K562 (cell line): Measurements from ENCODE around the gene PRODH2. TPM values are rescaled to one million over a fixed set of nuclear protein-coding genes. Genes with fewer than 3 reads are reported as not detected.

Experiments used
- CBX1 ChIP-seq: sonication (generic); IDR thresholded peaks from 2 replicates; pipeline ENCODE4 v1.6.1; 2016; ENCODE audit warnings: antibody characterized with exemption, low read depth, mild to moderate bottlenecking
- CBX3 ChIP-seq, 2 experiments: IDR thresholded peaks; 1 replicate in 1 of 2; 2 replicates in 1 of 2; pipeline ENCODE4 v1.6.1; 2012; ENCODE audit warnings: inconsistent platforms in 2 of 2, low read length in 2 of 2, borderline replicate concordance in 1 of 2, control low read depth in 1 of 2
- CREBBP ChIP-seq: IDR thresholded peaks from one replicate; pipeline ENCODE4 v1.6.1; 2012; ENCODE audit warnings: low read depth, mild to moderate bottlenecking, control low read depth, inconsistent platforms, low read length
- ETS2 ChIP-seq: IDR thresholded peaks from 2 replicates; pipeline ENCODE4 v1.6.1; 2016; ENCODE audit warnings: borderline replicate concordance, missing genetic modification characterization, mild to moderate bottlenecking, moderate library complexity, missing compliant biosample characterization; ENCODE audit not compliant: poor library complexity, severe bottlenecking
- ETV6 ChIP-seq, 3 experiments: fragments of 150-350 bp in 1 of 3; sonication (generic) in 1 of 3; formaldehyde crosslinking in 1 of 3; IDR thresholded peaks; 2 replicates each; pipeline versions ENCODE4 v1.6.1 to v1.8.0; 2014 to 2022; ENCODE audit warnings: borderline replicate concordance in 2 of 3, low read depth in 2 of 3, antibody characterized with exemption in 1 of 3, low read length in 1 of 3, mild to moderate bottlenecking in 1 of 3, missing genetic modification reagents in 1 of 3
- GABPB1 ChIP-seq: sonication (generic); formaldehyde crosslinking; IDR thresholded peaks from 2 replicates; pipeline ENCODE4 v1.8.0; 2022; ENCODE audit warnings: mild to moderate bottlenecking, missing genetic modification reagents
- HSF4 ChIP-seq: fragments of 250-450 bp; sonication (Bioruptor Pico); IDR thresholded peaks from 2 replicates; pipeline ENCODE4 v2.1.2; 2022; ENCODE audit warnings: mild to moderate bottlenecking, moderate library complexity, borderline replicate concordance
- KAT2B ChIP-seq: IDR thresholded peaks from one replicate; pipeline ENCODE4 v1.6.1; 2012; ENCODE audit warnings: low read depth, mild to moderate bottlenecking, control low read depth, inconsistent platforms, low read length, moderate library complexity
- NFXL1 ChIP-seq: fragments of 450-650 bp; formaldehyde crosslinking; IDR thresholded peaks from 2 replicates; pipeline ENCODE4 v1.4.0; 2021; ENCODE audit warnings: mild to moderate bottlenecking
- NFYB ChIP-seq: IDR thresholded peaks from 2 replicates; pipeline ENCODE4 v1.6.1; 2011; ENCODE audit warnings: mild to moderate bottlenecking, moderate library complexity; ENCODE audit not compliant: insufficient read length; ENCODE audit errors: extremely low read depth
- PTTG1 ChIP-seq: fragments of 450-650 bp; IDR thresholded peaks from 2 replicates; pipeline ENCODE4 v1.6.1; 2016; ENCODE audit warnings: low read depth, mild to moderate bottlenecking, missing genetic modification characterization, missing compliant biosample characterization
- SMAD2 ChIP-seq: fragments of 150-350 bp; IDR thresholded peaks from 2 replicates; pipeline ENCODE4 v1.6.1; 2014; ENCODE audit warnings: low read depth, mild to moderate bottlenecking, low read length
- SMARCB1 ChIP-seq: IDR thresholded peaks from 2 replicates; pipeline ENCODE4 v1.6.1; 2011; ENCODE audit warnings: improper control_type of control experiment, low read depth; ENCODE audit not compliant: insufficient read length
- SRF ChIP-seq, 2 experiments: fragments of 250-450, 450-650 bp in 1 of 2; sonication (Bioruptor Pico) in 1 of 2; sonication (generic) in 1 of 2; formaldehyde crosslinking; IDR thresholded peaks; 2 replicates each; pipeline versions ENCODE4 v1.5.0 to v1.5.1; 2020 to 2022; ENCODE audit warnings: mild to moderate bottlenecking in 1 of 2, missing genetic modification reagents in 1 of 2
- TAL1 ChIP-seq: fragments of 450-650 bp; IDR thresholded peaks from 2 replicates; pipeline ENCODE4 v1.6.1; 2016; ENCODE audit warnings: mild to moderate bottlenecking
- ZBTB17 ChIP-seq: fragments of 450-650 bp; formaldehyde crosslinking; IDR thresholded peaks from 2 replicates; pipeline ENCODE4 v1.4.0; 2020; ENCODE audit warnings: mild to moderate bottlenecking
- ZC3H4 ChIP-seq: sonication (generic); formaldehyde crosslinking; IDR thresholded peaks from 2 replicates; pipeline ENCODE4 v1.9.0; 2021; ENCODE audit warnings: missing genetic modification reagents, borderline replicate concordance
- ZNF232 ChIP-seq: sonication (generic); formaldehyde crosslinking; IDR thresholded peaks from 2 replicates; pipeline ENCODE4 v1.8.0; 2022; ENCODE audit warnings: mild to moderate bottlenecking, missing genetic modification reagents
- ZNF354B ChIP-seq: fragments of 250-450 bp; sonication (Bioruptor Pico); IDR thresholded peaks from 2 replicates; pipeline ENCODE4 v1.4.0; 2020
- ZNF766 ChIP-seq: fragments of 200-800 bp; sonication (Bioruptor generic); conservative IDR thresholded peaks from 2 replicates; pipeline ENCODE4 v1.6.1; 2016; ENCODE audit warnings: missing genetic modification characterization, missing compliant biosample characterization
- polyA plus RNA-seq, 8 experiments: library from polyadenylated mRNA; depleted of rRNA in 4 of 8; stranded (reverse) in 5 of 8; unstranded in 3 of 8; fragments of >200 nt; fragmentation: Nextera tagmentation in 2 of 8; fragmentation: Illumina TruSeq in 1 of 8; extraction: Ambion mirVana in 2 of 8; extraction: Trizol in 1 of 8; gene quantifications; 2 replicates each; pipeline versions ENCODE4 v1.2.1 to v1.2.3, GENCODE V29; 2011 to 2014; ENCODE audit warnings: inconsistent platforms in 1 of 8, missing spikeins in 1 of 8
- total RNA-seq, 7 experiments: library from RNA; depleted of rRNA in 6 of 7; stranded (reverse); fragments of >200 nt in 6 of 7; fragmentation: Illumina TruSeq in 2 of 7; extraction: Trizol in 2 of 7; gene quantifications; 2 replicates each; pipeline versions ENCODE4 v1.2.1 to v1.2.3, GENCODE V29; 2011 to 2021; ENCODE audit warnings: low replicate concordance in 1 of 7
- TF ChIP-seq, protein P1 (sequence below): fragments of 450-650 bp; formaldehyde crosslinking; IDR thresholded peaks from 2 replicates; pipeline ENCODE4 v1.4.0; 2020; ENCODE audit warnings: mild to moderate bottlenecking, mixed read lengths
- TF ChIP-seq, protein P2 (sequence below): fragments of 250-450 bp; sonication (Bioruptor Pico); IDR thresholded peaks from 2 replicates; pipeline ENCODE4 v1.8.0; 2021; ENCODE audit warnings: borderline replicate concordance, mild to moderate bottlenecking, moderate library complexity; ENCODE audit not compliant: poor library complexity, severe bottlenecking
- TF ChIP-seq, protein P3 (sequence below): fragments of 250-450 bp; sonication (Bioruptor Pico); IDR thresholded peaks from 2 replicates; pipeline ENCODE4 v1.9.0; 2021; ENCODE audit warnings: mild to moderate bottlenecking
- TF ChIP-seq, protein P4 (sequence below): sonication (generic); formaldehyde crosslinking; IDR thresholded peaks from 2 replicates; pipeline ENCODE4 v1.8.1; 2023; ENCODE audit warnings: mild to moderate bottlenecking, missing genetic modification reagents

Gene PRODH2
- total and polyA plus RNA-seq, 9 of the 15 experiments (the other 6 are each of a cell fraction or from before 2014, with no cell fraction given), result not detected

DNA sequence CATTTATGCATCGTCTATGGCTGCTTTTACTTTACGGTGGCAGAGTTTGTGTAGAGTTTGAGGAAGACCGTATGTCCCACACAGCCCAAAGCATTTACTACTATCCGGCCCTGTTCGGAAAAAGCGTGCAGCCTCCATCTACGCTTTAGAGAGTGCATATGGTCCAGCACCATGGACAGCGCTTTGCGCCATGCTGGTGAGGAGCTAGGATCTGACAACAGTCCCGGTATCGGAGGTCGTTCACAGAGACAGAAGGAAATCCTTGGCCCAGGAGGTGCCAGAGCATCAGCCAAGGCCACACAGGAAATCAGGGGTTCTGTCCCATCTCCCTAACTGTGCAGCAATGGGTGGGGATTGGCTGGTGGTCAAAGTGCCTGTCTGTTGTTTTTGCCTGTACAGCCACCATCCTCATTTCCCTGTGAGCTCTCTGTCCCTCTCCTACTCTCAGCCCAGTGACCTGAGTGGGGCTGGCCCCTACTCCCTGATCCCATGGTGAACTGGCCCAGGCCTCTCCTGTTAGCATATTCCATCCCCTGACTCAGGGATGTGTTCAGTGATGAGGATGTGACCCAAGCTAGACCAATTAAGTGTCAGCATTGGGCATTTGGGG is 16.2 kb upstream of the PRODH2 start (continued):
- TF ChIP-seq CBX3 (IDR thresholded peaks at IDR 0.05; ENCODE audit: borderline replicate concordance in 1 of 2, low read length in 2 of 2) (peak in 1 of 2 experiments; percentile 72; a peak in 1 of 3 replicates), ETS2 (tag) (no peak), ZNF232 (CRISPR knock-in tag) (peak; percentile 96), CBX1 (no peak), ETV6 (IDR thresholded peaks at IDR 0.05; ENCODE audit: borderline replicate concordance in 1 of 2, low read depth in 2 of 2, low read length in 1 of 2) (no peak), ETV6 (CRISPR knock-in tag; IDR thresholded peaks at IDR 0.05; ENCODE audit: borderline replicate concordance) (peak; percentile 84; the same call in 1 of the 2 replicates), PTTG1 (tag) (no peak), HSF4 (CRISPR knock-in tag) (no peak), NFXL1 (no peak), ZNF354B (CRISPR knock-in tag) (no peak), SRF (CRISPR knock-in tag; IDR thresholded peaks at IDR 0.05) (peak in 1 of 2 experiments; percentile 54; a peak in 1 of 4 replicates), NFYB (no peak), ZBTB17 (CRISPR knock-in tag) (no peak), KAT2B (no peak), TAL1 (no peak), CREBBP (no peak), GABPB1 (CRISPR knock-in tag) (peak; percentile 60; the same call in 1 of the 2 replicates), ZNF766 (CRISPR knock-in tag) (peak; percentile 71; the same call in 1 of the 2 replicates), SMARCB1 (no peak), ZC3H4 (CRISPR knock-in tag) (no peak), SMAD2 (no peak)
- TF ChIP-seq, protein P1, sequence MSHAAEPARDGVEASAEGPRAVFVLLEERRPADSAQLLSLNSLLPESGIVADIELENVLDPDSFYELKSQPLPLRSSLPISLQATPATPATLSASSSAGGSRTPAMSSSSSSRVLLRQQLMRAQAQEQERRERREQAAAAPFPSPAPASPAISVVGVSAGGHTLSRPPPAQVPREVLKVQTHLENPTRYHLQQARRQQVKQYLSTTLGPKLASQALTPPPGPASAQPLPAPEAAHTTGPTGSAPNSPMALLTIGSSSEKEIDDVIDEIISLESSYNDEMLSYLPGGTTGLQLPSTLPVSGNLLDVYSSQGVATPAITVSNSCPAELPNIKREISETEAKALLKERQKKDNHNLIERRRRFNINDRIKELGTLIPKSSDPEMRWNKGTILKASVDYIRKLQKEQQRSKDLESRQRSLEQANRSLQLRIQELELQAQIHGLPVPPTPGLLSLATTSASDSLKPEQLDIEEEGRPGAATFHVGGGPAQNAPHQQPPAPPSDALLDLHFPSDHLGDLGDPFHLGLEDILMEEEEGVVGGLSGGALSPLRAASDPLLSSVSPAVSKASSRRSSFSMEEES (CRISPR knock-in tag), result no peak
- TF ChIP-seq, protein P2, sequence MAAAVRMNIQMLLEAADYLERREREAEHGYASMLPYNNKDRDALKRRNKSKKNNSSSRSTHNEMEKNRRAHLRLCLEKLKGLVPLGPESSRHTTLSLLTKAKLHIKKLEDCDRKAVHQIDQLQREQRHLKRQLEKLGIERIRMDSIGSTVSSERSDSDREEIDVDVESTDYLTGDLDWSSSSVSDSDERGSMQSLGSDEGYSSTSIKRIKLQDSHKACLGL, result no peak
- TF ChIP-seq, protein P3, sequence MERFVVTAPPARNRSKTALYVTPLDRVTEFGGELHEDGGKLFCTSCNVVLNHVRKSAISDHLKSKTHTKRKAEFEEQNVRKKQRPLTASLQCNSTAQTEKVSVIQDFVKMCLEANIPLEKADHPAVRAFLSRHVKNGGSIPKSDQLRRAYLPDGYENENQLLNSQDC, result no peak
- TF ChIP-seq, protein P4, sequence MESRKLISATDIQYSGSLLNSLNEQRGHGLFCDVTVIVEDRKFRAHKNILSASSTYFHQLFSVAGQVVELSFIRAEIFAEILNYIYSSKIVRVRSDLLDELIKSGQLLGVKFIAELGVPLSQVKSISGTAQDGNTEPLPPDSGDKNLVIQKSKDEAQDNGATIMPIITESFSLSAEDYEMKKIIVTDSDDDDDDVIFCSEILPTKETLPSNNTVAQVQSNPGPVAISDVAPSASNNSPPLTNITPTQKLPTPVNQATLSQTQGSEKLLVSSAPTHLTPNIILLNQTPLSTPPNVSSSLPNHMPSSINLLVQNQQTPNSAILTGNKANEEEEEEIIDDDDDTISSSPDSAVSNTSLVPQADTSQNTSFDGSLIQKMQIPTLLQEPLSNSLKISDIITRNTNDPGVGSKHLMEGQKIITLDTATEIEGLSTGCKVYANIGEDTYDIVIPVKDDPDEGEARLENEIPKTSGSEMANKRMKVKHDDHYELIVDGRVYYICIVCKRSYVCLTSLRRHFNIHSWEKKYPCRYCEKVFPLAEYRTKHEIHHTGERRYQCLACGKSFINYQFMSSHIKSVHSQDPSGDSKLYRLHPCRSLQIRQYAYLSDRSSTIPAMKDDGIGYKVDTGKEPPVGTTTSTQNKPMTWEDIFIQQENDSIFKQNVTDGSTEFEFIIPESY (CRISPR knock-in tag), result peak; percentile 55; the same call in 1 of the 2 replicates
